Suprapubic skin (tissue), 4 donors: ENCODE measurements around the gene RAB3GAP2. TPM values are rescaled to one million over a fixed set of nuclear protein-coding genes. Genes with fewer than 3 reads are reported as not detected.
"Not testable (repeated sequence)": the region's sequence is repeated elsewhere in the genome, so short reads cannot be mapped to it uniquely, and the experiment has no call there.

Source experiments
- DNase-seq, 2 donors: peaks; one replicate each; pipeline ENCODE4 v3.0.0-alpha.2; 2019; ENCODE audit warnings: low spot score in 2 of 2
- H3K27ac ChIP-seq: fragments of 200-600 bp; sonication (generic); one replicate; pipeline ENCODE4 v1.5.1; 2019
- H3K27me3 ChIP-seq: fragments of 200-600 bp; sonication (generic); one replicate; pipeline ENCODE4 v1.5.1; 2019
- H3K36me3 ChIP-seq: fragments of 200-600 bp; sonication (generic); one replicate; pipeline ENCODE4 v1.5.1; 2019
- H3K4me1 ChIP-seq: fragments of 200-600 bp; sonication (generic); one replicate; pipeline ENCODE4 v1.5.1; 2019
- H3K4me3 ChIP-seq: fragments of 200-600 bp; sonication (generic); one replicate; pipeline ENCODE4 v1.5.1; 2019; ENCODE audit warnings: mild to moderate bottlenecking
- H3K9me3 ChIP-seq: fragments of 200-600 bp; sonication (generic); one replicate; pipeline ENCODE4 v1.5.1; 2019
- CTCF ChIP-seq, 2 donors: fragments of 200-600 bp in 1 of 2; fragments of 450-650 bp in 1 of 2; sonication (generic) in 1 of 2; IDR thresholded peaks; one replicate each; pipeline ENCODE4 v1.5.1; 2016 to 2019; ENCODE audit warnings: antibody characterized with exemption in 2 of 2, mild to moderate bottlenecking in 1 of 2, moderate library complexity in 1 of 2
- EP300 ChIP-seq: sonication (generic); formaldehyde crosslinking; IDR thresholded peaks from one replicate; pipeline ENCODE4 v1.6.1; 2017; ENCODE audit warnings: antibody characterized with exemption
- POLR2A ChIP-seq, 2 donors: fragments of 450-650 bp; IDR thresholded peaks; one replicate each; pipeline ENCODE4 v1.6.1; 2017; ENCODE audit warnings: antibody characterized with exemption in 2 of 2, mild to moderate bottlenecking in 2 of 2, moderate library complexity in 2 of 2
- POLR2AphosphoS5 ChIP-seq, 3 donors: sonication (generic); formaldehyde crosslinking; IDR thresholded peaks; one replicate each; pipeline ENCODE4 v1.6.1; 2017; ENCODE audit warnings: antibody characterized with exemption in 3 of 3
- WGBS: methylation state at CpG from one replicate; pipeline ENCODE4 v1.1.5; 2018; 5-methylcytosine and 5-hydroxymethylcytosine counted together
- total RNA-seq, 4 donors: library from RNA; depleted of rRNA; stranded (reverse); fragments of >200 nt; gene quantifications; one replicate each; pipeline ENCODE4 v1.1.0, GENCODE V29; 2016

Gene RAB3GAP2
- total RNA-seq, 4 donors from 2014 or later: 15.3 to 31.8 (median 18.3) TPM

DNA sequence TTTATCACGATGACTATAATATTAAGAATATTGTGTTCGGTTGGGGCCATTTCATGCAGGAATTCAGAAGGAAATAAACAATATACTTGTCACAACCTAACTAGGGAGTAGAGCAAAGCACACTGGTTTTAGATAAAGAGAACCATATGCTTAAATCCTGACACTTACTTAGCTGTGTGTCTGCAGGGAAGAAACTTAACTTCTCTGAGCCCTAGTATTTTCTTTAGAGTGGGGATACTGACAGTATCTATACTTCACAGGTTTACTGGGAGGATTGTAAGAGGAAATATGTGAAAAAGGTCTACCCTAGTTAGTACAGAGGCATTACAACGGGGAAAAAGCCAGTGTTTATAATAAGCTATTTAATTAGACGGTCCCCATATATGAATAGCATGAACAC is 105.4 kb downstream of the RAB3GAP2 start:
- Histone ChIP-seq H3K4me1 (no peaks in the 10 kb centered on the region), H3K27ac (no peak overlapping the region), H3K36me3 (peaks cover 64% of the 10 kb centered on the region), H3K9me3 (no peaks in the 10 kb centered on the region), H3K4me3 (no peak overlapping the region), H3K27me3 (no peaks in the 10 kb centered on the region)
- TF ChIP-seq POLR2A (IDR thresholded peaks at IDR 0.05) (no peak), POLR2AphosphoS5 (IDR thresholded peaks at IDR 0.05) (no peak), CTCF (IDR thresholded peaks at IDR 0.05) (no peak), EP300 (no peak)
- no peak for DNase-seq
- WGBS: 93% methylated on average over 4 of the region's 4 CpGs

- no peak overlapping the region for H3K27ac ChIP-seq
- no peak for TF ChIP-seq POLR2A (IDR thresholded peaks at IDR 0.05)
- no peak overlapping the region for H3K4me3 ChIP-seq
- no peaks in the 10 kb centered on the region for H3K9me3 ChIP-seq
- DNase-seq: no peak
- H3K36me3 ChIP-seq: peaks cover 63% of the 10 kb centered on the region
- no peaks in the 10 kb centered on the region for H3K27me3 ChIP-seq
- no peaks in the 10 kb centered on the region for H3K4me1 ChIP-seq
- 57% methylated on average over 2 of the region's 2 CpGs for WGBS
Measured at GRCh38 chr1:220164517-220164916, 107.7 kb downstream of the RAB3GAP2 start.

DNA sequence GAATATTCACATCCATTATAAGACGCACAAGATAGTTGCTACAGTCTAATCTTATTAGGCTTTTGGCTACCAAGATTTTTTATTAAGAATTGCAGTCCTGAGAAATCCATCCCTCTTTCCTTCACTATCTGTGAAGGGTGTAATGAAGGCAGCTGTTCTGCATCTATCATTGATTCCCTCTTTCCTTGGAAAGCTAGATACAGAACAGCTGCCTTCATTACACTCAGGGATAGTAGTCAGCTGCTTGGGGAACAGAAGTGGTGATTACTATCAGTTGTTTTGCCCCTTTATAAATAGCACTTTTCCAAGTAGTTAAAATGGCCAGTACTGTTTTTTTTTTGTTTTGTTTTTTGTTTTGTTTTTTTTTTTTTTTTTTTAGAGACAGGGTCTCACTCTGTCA is 108.1 kb downstream of the RAB3GAP2 start:
- no peaks in the 10 kb centered on the region for H3K4me1 ChIP-seq
- H3K4me3 ChIP-seq: no peak overlapping the region
- no peak for DNase-seq
- no peaks in the 10 kb centered on the region for H3K9me3 ChIP-seq
- H3K27ac ChIP-seq: no peak overlapping the region
- TF ChIP-seq EP300: no peak
- no peak for TF ChIP-seq CTCF (IDR thresholded peaks at IDR 0.05)
- TF ChIP-seq POLR2A (IDR thresholded peaks at IDR 0.05): no peak
- no peak for TF ChIP-seq POLR2AphosphoS5 (IDR thresholded peaks at IDR 0.05)
- 100% methylated on average over 1 of the region's 1 CpG for WGBS
- peaks cover 62% of the 10 kb centered on the region for H3K36me3 ChIP-seq
- no peaks in the 10 kb centered on the region for H3K27me3 ChIP-seq

GRCh38 chr1:220160027-220160426 is 112.2 kb downstream of the RAB3GAP2 start:
- no peaks in the 10 kb centered on the region for H3K27me3 ChIP-seq
- no peak overlapping the region for H3K27ac ChIP-seq
- H3K36me3 ChIP-seq: peaks cover 73% of the 10 kb centered on the region
- TF ChIP-seq EP300: no peak
- TF ChIP-seq CTCF (IDR thresholded peaks at IDR 0.05): no peak
- TF ChIP-seq POLR2AphosphoS5 (IDR thresholded peaks at IDR 0.05): no peak
- TF ChIP-seq POLR2A (IDR thresholded peaks at IDR 0.05): no peak
- no peak for DNase-seq
- WGBS: 97% methylated on average over 1 of the region's 1 CpG
- no peaks in the 10 kb centered on the region for H3K4me1 ChIP-seq
- no peaks in the 10 kb centered on the region for H3K9me3 ChIP-seq
- H3K4me3 ChIP-seq: no peak overlapping the region

DNA sequence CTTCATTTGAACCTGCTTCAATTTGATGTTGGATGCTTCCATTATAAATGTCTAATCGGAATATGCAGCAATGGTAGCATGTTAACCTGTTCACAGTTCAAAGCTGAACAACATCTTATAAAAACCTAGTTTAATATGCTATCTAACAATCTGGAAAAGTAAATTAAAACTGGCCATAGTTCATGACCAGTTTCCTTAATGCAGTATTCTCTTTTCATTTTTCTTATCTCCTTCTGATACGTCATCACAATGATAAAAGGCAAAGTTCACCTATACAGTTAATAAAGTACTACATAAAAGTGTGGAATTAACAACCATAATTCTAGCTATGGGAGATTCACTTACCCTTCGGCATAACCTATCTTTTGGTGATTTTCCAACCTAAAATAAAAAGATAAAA is 113.2 kb downstream of the RAB3GAP2 start:
- DNase-seq: no peak
- Histone ChIP-seq H3K27ac (no peak overlapping the region), H3K9me3 (no peaks in the 10 kb centered on the region), H3K36me3 (peaks cover 81% of the 10 kb centered on the region), H3K4me3 (no peak overlapping the region), H3K27me3 (no peaks in the 10 kb centered on the region), H3K4me1 (no peaks in the 10 kb centered on the region)
- WGBS: 96% methylated on average over 3 of the region's 3 CpGs
- TF ChIP-seq POLR2A (IDR thresholded peaks at IDR 0.05): no peak
- no peak for TF ChIP-seq EP300

DNA sequence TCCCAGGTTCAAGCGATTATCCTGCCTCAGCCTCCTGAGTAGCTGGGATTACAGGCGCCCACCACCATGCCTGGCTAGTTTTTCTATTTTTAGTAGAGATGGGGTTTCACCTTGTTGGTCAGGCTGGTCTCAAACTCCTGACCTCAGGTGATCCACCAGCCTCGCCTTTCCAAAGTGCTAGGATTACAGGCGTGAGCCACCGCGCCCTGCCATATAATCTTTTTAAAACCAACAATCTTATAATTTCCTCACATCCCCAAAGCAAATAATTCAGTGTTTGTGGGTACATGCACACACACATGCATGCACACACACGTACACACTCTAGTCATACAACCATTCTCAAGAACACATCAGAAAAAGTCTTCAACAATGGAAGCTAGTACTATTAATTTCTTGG is 113.7 kb downstream of the RAB3GAP2 start:
- not testable (repeated sequence) for H3K9me3 ChIP-seq, H3K27me3 ChIP-seq, DNase-seq, H3K4me1 ChIP-seq, H3K27ac ChIP-seq, H3K4me3 ChIP-seq
- WGBS: 96% methylated on average over 7 of the region's 7 CpGs
- H3K36me3 ChIP-seq: peaks cover 84% of the 10 kb centered on the region

DNA sequence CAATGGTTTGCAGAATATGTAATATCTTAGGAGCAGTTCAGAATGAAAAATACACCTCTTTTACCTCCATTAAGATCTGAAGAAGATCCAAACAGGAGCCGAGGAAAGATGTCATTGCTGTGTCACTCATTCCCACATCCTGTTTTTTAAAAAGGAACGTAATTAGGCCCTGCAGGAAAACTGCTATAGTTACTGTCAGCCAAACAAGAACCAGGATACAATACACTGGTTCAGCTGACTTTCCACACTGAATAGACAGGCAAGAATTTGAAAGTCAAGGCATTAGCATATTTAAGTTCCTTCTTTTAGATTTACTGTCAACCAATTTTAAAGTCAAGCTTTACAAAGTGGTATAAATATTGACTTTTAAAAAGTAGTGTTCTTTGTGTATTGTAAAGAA is 114.5 kb downstream of the RAB3GAP2 start:
- Histone ChIP-seq H3K4me1 (no peaks in the 10 kb centered on the region), H3K27ac (no peak overlapping the region), H3K27me3 (no peaks in the 10 kb centered on the region), H3K4me3 (no peak overlapping the region), H3K36me3 (peaks cover 88% of the 10 kb centered on the region), H3K9me3 (no peaks in the 10 kb centered on the region)
- TF ChIP-seq CTCF (IDR thresholded peaks at IDR 0.05) (no peak), POLR2A (IDR thresholded peaks at IDR 0.05) (no peak), POLR2AphosphoS5 (IDR thresholded peaks at IDR 0.05) (no peak), EP300 (no peak)
- no peak for DNase-seq
- WGBS: 61% methylated on average over 2 of the region's 2 CpGs
